Karpas-422 (cell line): ENCODE measurements around the gene KCNJ16. TPM values are rescaled to one million over a fixed set of nuclear protein-coding genes. Genes with fewer than 3 reads are reported as not detected.

Experiments
- DNase-seq: peaks from one replicate; pipeline ENCODE4 v3.0.0-alpha.2; 2015
- H2AFZ ChIP-seq: fragments of 200-600 bp; sonication (generic); 2 replicates; pipeline ENCODE4 v1.6.1; 2014; ENCODE audit warnings: antibody characterized with exemption, low read length, mixed read lengths
- H3K27ac ChIP-seq: fragments of 200-600 bp; sonication (generic); 2 replicates; pipeline ENCODE4 v1.5.1; 2014; ENCODE audit warnings: mild to moderate bottlenecking, low read length, moderate library complexity
- H3K27me3 ChIP-seq: fragments of 200-600 bp; sonication (generic); 2 replicates; pipeline ENCODE4 v1.6.1; 2014; ENCODE audit warnings: low read length, mixed read lengths
- H3K36me3 ChIP-seq: fragments of 200-600 bp; sonication (generic); 2 replicates; pipeline ENCODE4 v1.6.1; 2014; ENCODE audit warnings: low read length, mixed read lengths; ENCODE audit not compliant: insufficient read depth
- H3K4me1 ChIP-seq: fragments of 200-600 bp; sonication (generic); 2 replicates; pipeline ENCODE4 v1.6.1; 2014; ENCODE audit warnings: mild to moderate bottlenecking, low read length, mixed read lengths
- H3K4me2 ChIP-seq: fragments of 200-600 bp; sonication (generic); 2 replicates; pipeline ENCODE4 v1.6.1; 2014; ENCODE audit warnings: low read length, low read depth, mild to moderate bottlenecking; ENCODE audit not compliant: poor library complexity, severe bottlenecking
- H3K4me3 ChIP-seq: fragments of 200-600 bp; sonication (generic); 2 replicates; pipeline ENCODE4 v1.5.1; 2014; ENCODE audit warnings: mild to moderate bottlenecking, antibody characterized with exemption, low read length, mixed read lengths
- H3K79me2 ChIP-seq: fragments of 200-600 bp; sonication (generic); 2 replicates; pipeline ENCODE4 v1.6.1; 2014; ENCODE audit warnings: mild to moderate bottlenecking, low read length, mixed read lengths
- H3K9ac ChIP-seq: fragments of 200-600 bp; sonication (generic); 2 replicates; pipeline ENCODE4 v1.6.0; 2014; ENCODE audit warnings: low read length
- H3K9me2 ChIP-seq: fragments of 200-600 bp; sonication (generic), shearing (Covaris generic); replicated peaks from 2 replicates; pipeline ENCODE4 v1.6.0; 2014; ENCODE audit warnings: mild to moderate bottlenecking, low read length, moderate library complexity; ENCODE audit not compliant: insufficient read depth
- H3K9me3 ChIP-seq: fragments of 300-700, 200-600 bp; sonication (generic); 2 replicates; pipeline ENCODE4 v1.6.1; 2014; ENCODE audit warnings: low read length, mixed read lengths
- H4K20me1 ChIP-seq: fragments of 200-600 bp; sonication (generic); 2 replicates; pipeline ENCODE4 v1.6.1; 2014; ENCODE audit warnings: mild to moderate bottlenecking, antibody characterized with exemption, low read length, low read depth; ENCODE audit not compliant: insufficient read depth
- total RNA-seq: library from RNA; depleted of rRNA; stranded (reverse); fragments of >200 nt; shearing (Covaris generic); gene quantifications from 2 replicates; pipeline ENCODE4 v1.2.3, GENCODE V29; 2014; ENCODE audit warnings: low replicate concordance

Gene KCNJ16
- total RNA-seq, 1 experiment from 2014 or later: not detected

- Histone ChIP-seq H3K27ac (no peak overlapping the region), H3K27me3 (no peaks in the 10 kb centered on the region), H4K20me1 (no peaks in the 10 kb centered on the region), H3K4me2 (peak overlapping the region; percentile 49), H3K79me2 (no peaks in the 10 kb centered on the region), H3K9me2 (no peaks in the 10 kb centered on the region), H3K36me3 (no peaks in the 10 kb centered on the region), H2AFZ (peak overlapping the region; percentile 89; the same call in 1 of the 2 replicates), H3K4me3 (peak overlapping the region; percentile 17; the same call in 1 of the 2 replicates), H3K4me1 (peaks cover 9% of the 10 kb centered on the region; the same call in 1 of the 2 replicates), H3K9ac (no peak overlapping the region), H3K9me3 (no peaks in the 10 kb centered on the region)
- no peak for DNase-seq
These were observed 21.5 kb upstream of the KCNJ16 start for GRCh38 chr17:70053241-70054234.

GRCh38 chr17:70055000-70055399 is 20.0 kb upstream of the KCNJ16 start:
- H3K79me2 ChIP-seq: no peaks in the 10 kb centered on the region
- H3K9me2 ChIP-seq: no peaks in the 10 kb centered on the region
- H3K36me3 ChIP-seq: no peaks in the 10 kb centered on the region
- H3K27me3 ChIP-seq: no peaks in the 10 kb centered on the region
- H2AFZ ChIP-seq: no peak overlapping the region
- no peak for DNase-seq
- no peak overlapping the region for H3K4me2 ChIP-seq
- no peak overlapping the region for H3K4me3 ChIP-seq
- H4K20me1 ChIP-seq: no peaks in the 10 kb centered on the region
- H3K27ac ChIP-seq: no peak overlapping the region
- peaks cover 13% of the 10 kb centered on the region; the same call in 1 of the 2 replicates for H3K4me1 ChIP-seq
- H3K9ac ChIP-seq: no peak overlapping the region
- H3K9me3 ChIP-seq: no peaks in the 10 kb centered on the region

DNA sequence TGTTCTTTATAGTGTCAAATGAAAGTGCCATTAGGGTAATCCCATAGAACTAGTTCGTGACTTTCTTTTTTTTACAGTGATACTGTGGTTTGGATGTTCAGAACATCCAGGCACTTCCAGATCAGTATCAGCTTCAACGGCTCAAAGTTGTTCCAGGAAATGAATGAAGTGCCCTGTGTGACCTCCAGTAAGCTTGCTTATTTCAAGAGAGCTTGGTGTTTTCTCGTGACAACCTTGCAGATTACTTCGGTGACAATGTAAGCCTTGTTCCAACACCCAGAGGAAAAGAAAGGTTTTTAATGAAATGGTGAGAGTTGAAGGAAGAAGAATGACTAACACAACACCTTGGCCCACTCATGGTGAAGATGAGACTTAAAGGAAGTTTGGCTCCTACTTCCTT is 16.0 kb upstream of the KCNJ16 start:
- no peaks in the 10 kb centered on the region for H3K36me3 ChIP-seq
- peak overlapping the region; percentile 81 for H2AFZ ChIP-seq
- peaks cover 12% of the 10 kb centered on the region; the same call in 1 of the 2 replicates for H3K4me1 ChIP-seq
- no peak overlapping the region for H3K4me3 ChIP-seq
- H3K4me2 ChIP-seq: peak overlapping the region; percentile 27
- H3K79me2 ChIP-seq: no peaks in the 10 kb centered on the region
- no peak overlapping the region for H3K9ac ChIP-seq
- no peaks in the 10 kb centered on the region for H3K27me3 ChIP-seq
- H3K9me2 ChIP-seq: no peaks in the 10 kb centered on the region
- H4K20me1 ChIP-seq: no peaks in the 10 kb centered on the region
- no peaks in the 10 kb centered on the region for H3K9me3 ChIP-seq
- no peak overlapping the region for H3K27ac ChIP-seq
- no peak for DNase-seq

DNA sequence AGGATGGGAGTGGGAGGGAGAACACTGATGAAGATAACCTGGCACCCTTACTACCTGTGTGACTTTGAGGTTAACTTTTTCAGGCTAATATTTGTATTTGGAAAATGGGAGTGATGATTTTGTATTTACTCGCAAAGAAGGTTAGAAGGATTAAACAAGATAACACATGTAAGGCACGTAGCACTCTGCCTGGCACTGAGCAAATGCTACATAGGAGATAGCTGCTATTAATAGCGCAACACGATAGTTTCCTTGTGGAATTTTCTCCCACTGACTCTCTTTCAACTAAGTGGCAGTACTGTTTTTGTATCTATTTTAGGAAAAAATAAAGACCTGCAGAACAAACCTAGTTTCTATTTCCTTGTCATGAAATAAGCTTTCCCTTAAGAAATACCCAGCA is 15.4 kb upstream of the KCNJ16 start:
- Histone ChIP-seq H3K79me2 (no peaks in the 10 kb centered on the region), H2AFZ (no peak overlapping the region), H3K4me2 (no peak overlapping the region), H3K27me3 (no peaks in the 10 kb centered on the region), H3K4me3 (no peak overlapping the region), H3K9me2 (no peaks in the 10 kb centered on the region), H3K9ac (no peak overlapping the region), H4K20me1 (no peaks in the 10 kb centered on the region), H3K36me3 (no peaks in the 10 kb centered on the region), H3K4me1 (peaks cover 8% of the 10 kb centered on the region; the same call in 1 of the 2 replicates), H3K9me3 (no peaks in the 10 kb centered on the region), H3K27ac (no peak overlapping the region)
- DNase-seq: no peak

- Histone ChIP-seq H3K9me2 (no peaks in the 10 kb centered on the region), H3K36me3 (no peaks in the 10 kb centered on the region), H3K79me2 (no peaks in the 10 kb centered on the region), H4K20me1 (no peaks in the 10 kb centered on the region), H3K9me3 (no peaks in the 10 kb centered on the region), H3K4me2 (no peak overlapping the region), H3K27ac (no peak overlapping the region), H3K4me3 (no peak overlapping the region), H2AFZ (no peak overlapping the region), H3K27me3 (no peaks in the 10 kb centered on the region), H3K9ac (no peak overlapping the region), H3K4me1 (peaks cover 8% of the 10 kb centered on the region; the same call in 1 of the 2 replicates)
- DNase-seq: no peak
These were observed 14.6 kb upstream of the KCNJ16 start for GRCh38 chr17:70060415-70060814.

GRCh38 chr17:70067134-70067533 is 7.9 kb upstream of the KCNJ16 start:
- Histone ChIP-seq H3K36me3 (no peaks in the 10 kb centered on the region), H3K27ac (no peak overlapping the region), H3K4me3 (no peak overlapping the region), H3K9me3 (no peaks in the 10 kb centered on the region), H4K20me1 (no peaks in the 10 kb centered on the region), H3K9ac (no peak overlapping the region), H3K4me2 (no peak overlapping the region), H3K27me3 (no peaks in the 10 kb centered on the region), H3K79me2 (no peaks in the 10 kb centered on the region), H3K4me1 (no peaks in the 10 kb centered on the region), H2AFZ (no peak overlapping the region), H3K9me2 (no peaks in the 10 kb centered on the region)
- no peak for DNase-seq

DNA sequence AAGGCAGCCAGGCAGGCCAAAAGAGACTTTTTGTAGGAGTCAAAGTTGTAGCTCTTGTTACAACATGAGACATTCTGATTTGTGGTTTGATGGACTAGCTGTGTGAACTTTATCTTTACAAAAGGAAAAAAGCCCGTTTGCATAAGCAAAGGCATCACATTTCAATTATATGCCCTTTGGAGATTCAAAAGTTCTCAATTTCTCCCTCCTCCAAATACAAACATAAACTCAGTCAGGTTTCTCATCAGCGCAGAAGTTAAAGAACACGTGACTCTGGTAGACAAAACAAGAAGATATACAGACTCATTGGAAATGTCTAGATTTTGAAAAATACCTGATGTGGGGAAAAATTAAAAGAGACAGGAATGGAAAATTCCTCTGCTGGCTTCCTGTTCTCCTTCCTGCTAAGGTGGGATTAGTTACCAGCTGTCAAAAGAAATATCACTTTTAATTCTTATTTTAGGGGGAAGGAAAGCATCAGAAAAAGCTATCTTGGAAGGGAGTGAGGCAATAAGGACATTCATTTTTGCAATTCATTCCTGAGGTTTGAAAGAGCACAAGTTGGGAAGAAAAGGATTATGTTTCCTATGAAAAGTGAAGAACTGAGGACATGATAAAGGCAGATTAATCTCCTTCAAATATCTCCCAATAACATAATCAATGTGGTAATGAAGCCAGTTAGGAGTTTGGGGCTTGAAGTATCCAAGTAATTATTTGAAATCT is 4.6 kb upstream of the KCNJ16 start:
- DNase-seq: no peak
- Histone ChIP-seq H3K9ac (no peak overlapping the region), H3K27ac (no peak overlapping the region), H3K36me3 (no peaks in the 10 kb centered on the region), H3K4me2 (no peak overlapping the region), H3K9me3 (no peaks in the 10 kb centered on the region), H4K20me1 (no peaks in the 10 kb centered on the region), H3K27me3 (no peaks in the 10 kb centered on the region; the same call in 1 of the 2 replicates), H3K4me1 (no peaks in the 10 kb centered on the region), H3K79me2 (no peaks in the 10 kb centered on the region), H2AFZ (no peak overlapping the region), H3K9me2 (no peaks in the 10 kb centered on the region), H3K4me3 (no peak overlapping the region)

- Histone ChIP-seq H3K36me3 (no peaks in the 10 kb centered on the region), H3K4me2 (no peak overlapping the region), H3K9me2 (no peaks in the 10 kb centered on the region), H3K79me2 (no peaks in the 10 kb centered on the region), H2AFZ (no peak overlapping the region), H3K27ac (no peak overlapping the region), H3K4me1 (no peaks in the 10 kb centered on the region), H3K9me3 (no peaks in the 10 kb centered on the region), H4K20me1 (no peaks in the 10 kb centered on the region), H3K4me3 (no peak overlapping the region), H3K9ac (no peak overlapping the region), H3K27me3 (no peaks in the 10 kb centered on the region; the same call in 1 of the 2 replicates)
- no peak for DNase-seq
These were observed 3.9 kb upstream of the KCNJ16 start for GRCh38 chr17:70071127-70071526.
